Measurements from ENCODE around the gene ETV6. TPM values are rescaled to one million over a fixed set of nuclear protein-coding genes. Genes with fewer than 3 reads are reported as not detected.

The ETV6 gene
- total RNA-seq, 1 donor from 2014 or later, result 31.4 TPM

- H3K27me3 Mint-ChIP-seq (ENCODE audit: low read depth), result no peaks in the 10 kb centered on the region
- no peak overlapping the region for H3K4me3 Mint-ChIP-seq
- DNase-seq (ENCODE audit: low spot score in 2 of 2, unreplicated experiment in 2 of 2), result no peak
- H3K36me3 Mint-ChIP-seq, result no peaks in the 10 kb centered on the region
- H3K27ac Mint-ChIP-seq, result no peak overlapping the region
- peaks cover 50% of the 10 kb centered on the region for H3K4me1 Mint-ChIP-seq
- TF ChIP-seq CTCF (IDR thresholded peaks at IDR 0.05; ENCODE audit: unreplicated experiment), result no peak
- H3K9me3 Mint-ChIP-seq, result no peaks in the 10 kb centered on the region
Measured at GRCh38 chr12:11728154-11728755, 78.8 kb downstream of the ETV6 start.

- Mint-ChIP-seq H3K4me1 (peaks cover 47% of the 10 kb centered on the region), H3K36me3 (no peaks in the 10 kb centered on the region), H3K9me3 (no peaks in the 10 kb centered on the region), H3K27me3 (ENCODE audit: low read depth) (no peaks in the 10 kb centered on the region), H3K27ac (peak overlapping the region; percentile 55), H3K4me3 (no peak overlapping the region)
- no peak for TF ChIP-seq CTCF (IDR thresholded peaks at IDR 0.05; ENCODE audit: unreplicated experiment)
- DNase-seq (ENCODE audit: low spot score in 2 of 2, unreplicated experiment in 2 of 2), result no peak
Measured at GRCh38 chr12:11729008-11729407, 79.5 kb downstream of the ETV6 start.

GRCh38 chr12:11729439-11730150, 80.1 kb downstream of the ETV6 start:
- H3K27ac Mint-ChIP-seq, result peak overlapping the region; percentile 91
- H3K9me3 Mint-ChIP-seq, result no peaks in the 10 kb centered on the region
- H3K36me3 Mint-ChIP-seq, result no peaks in the 10 kb centered on the region
- TF ChIP-seq CTCF (IDR thresholded peaks at IDR 0.05; ENCODE audit: unreplicated experiment), result no peak
- H3K27me3 Mint-ChIP-seq (ENCODE audit: low read depth), result no peaks in the 10 kb centered on the region
- peaks cover 41% of the 10 kb centered on the region for H3K4me1 Mint-ChIP-seq
- no peak overlapping the region for H3K4me3 Mint-ChIP-seq
- DNase-seq (ENCODE audit: low spot score in 2 of 2, unreplicated experiment in 2 of 2), result no peak

- Mint-ChIP-seq H3K4me1 (peaks cover 33% of the 10 kb centered on the region), H3K4me3 (no peak overlapping the region), H3K36me3 (no peaks in the 10 kb centered on the region), H3K27me3 (ENCODE audit: low read depth) (no peaks in the 10 kb centered on the region), H3K9me3 (no peaks in the 10 kb centered on the region), H3K27ac (peak overlapping the region; percentile 91)
- no peak for DNase-seq (ENCODE audit: low spot score in 2 of 2, unreplicated experiment in 2 of 2)
- no peak for TF ChIP-seq CTCF (IDR thresholded peaks at IDR 0.05; ENCODE audit: unreplicated experiment)
Measured at GRCh38 chr12:11730299-11731041, 81.0 kb downstream of the ETV6 start.

GRCh38 chr12:11731042-11731357, 81.5 kb downstream of the ETV6 start:
- H3K36me3 Mint-ChIP-seq, result no peaks in the 10 kb centered on the region
- H3K27me3 Mint-ChIP-seq (ENCODE audit: low read depth), result no peaks in the 10 kb centered on the region
- H3K4me3 Mint-ChIP-seq, result no peak overlapping the region

More at GRCh38 chr12:11731042-11731357, 81.5 kb downstream of the ETV6 start:
- Mint-ChIP-seq H3K4me1 (peaks cover 29% of the 10 kb centered on the region), H3K9me3 (no peaks in the 10 kb centered on the region), H3K27ac (peak overlapping the region; percentile 17)
- DNase-seq (ENCODE audit: low spot score in 2 of 2, unreplicated experiment in 2 of 2), result no peak
- TF ChIP-seq CTCF (IDR thresholded peaks at IDR 0.05; ENCODE audit: unreplicated experiment), result no peak
